OCI-LY3 (cell line): ENCODE measurements around the gene NAP1L3.

Experiments used
- CTCF ChIP-seq: fragments of 200-600, 300-600 bp; sonication (generic); IDR thresholded peaks from 2 replicates; pipeline ENCODE4 v1.5.1; 2014; ENCODE audit warnings: antibody characterized with exemption, low read length, low read depth
- EZH2phosphoT487 ChIP-seq: fragments of 200-600 bp; shearing (Covaris generic); IDR thresholded peaks from 2 replicates; pipeline ENCODE4 v1.6.1; 2018; ENCODE audit warnings: antibody characterized with exemption, mixed run types, low read depth

- no peak for TF ChIP-seq CTCF
- no peak for TF ChIP-seq EZH2phosphoT487
Measured at GRCh38 chrX:93637591-93637990, 35.8 kb downstream of the NAP1L3 start.
